MM.1S (cell line): Measurements from ENCODE around the gene HACD1.
"Not testable (repeated sequence)": the region's sequence is repeated elsewhere in the genome, so short reads cannot be mapped to it uniquely, and the experiment has no call there.

Experiments used
- DNase-seq: peaks from one replicate; pipeline ENCODE4 v3.0.0-alpha.2; 2015
- H2AFZ ChIP-seq: fragments of 300-600 bp; sonication (generic); 2 replicates; pipeline ENCODE4 v1.6.0; 2016; ENCODE audit warnings: antibody characterized with exemption, low read length
- H3F3A ChIP-seq: fragments of 300-600 bp; sonication (generic); 2 replicates; pipeline ENCODE4 v1.6.1; 2016; ENCODE audit warnings: mild to moderate bottlenecking, antibody characterized with exemption, low read length, moderate library complexity, mixed read lengths; ENCODE audit not compliant: insufficient read depth
- H3K27ac ChIP-seq: fragments of 300-600 bp; sonication (generic); 2 replicates; pipeline ENCODE4 v1.5.1; 2016; ENCODE audit warnings: mild to moderate bottlenecking, low read length
- H3K27me3 ChIP-seq: fragments of 300-600 bp; sonication (generic); replicated peaks from 2 replicates; pipeline ENCODE4 v1.6.0; 2016; ENCODE audit warnings: low read length; ENCODE audit not compliant: insufficient read depth
- H3K36me3 ChIP-seq: fragments of 300-600 bp; sonication (generic); replicated peaks from 2 replicates; pipeline ENCODE4 v1.6.1; 2016; ENCODE audit warnings: mild to moderate bottlenecking, low read length, mixed read lengths; ENCODE audit not compliant: insufficient read depth
- H3K4me1 ChIP-seq: fragments of 300-600 bp; sonication (generic); 2 replicates; pipeline ENCODE4 v1.6.1; 2016; ENCODE audit warnings: low read length, mixed read lengths
- H3K4me2 ChIP-seq: fragments of 300-600 bp; sonication (generic); 2 replicates; pipeline ENCODE4 v1.6.0; 2016; ENCODE audit warnings: low read depth, low read length
- H3K4me3 ChIP-seq: fragments of 300-600 bp; sonication (generic); 2 replicates; pipeline ENCODE4 v1.5.1; 2016; ENCODE audit warnings: low read length, mixed read lengths
- H3K79me2 ChIP-seq: fragments of 300-600 bp; sonication (generic); 2 replicates; pipeline ENCODE4 v1.6.1; 2016; ENCODE audit warnings: mixed run types, low read length, mixed read lengths
- H3K9ac ChIP-seq: fragments of 300-600 bp; sonication (generic); 2 replicates; pipeline ENCODE4 v1.6.1; 2016; ENCODE audit warnings: low read length, mixed read lengths
- H3K9me2 ChIP-seq: fragments of 300-600 bp; sonication (generic); replicated peaks from 2 replicates; pipeline ENCODE4 v1.6.1; 2016; ENCODE audit warnings: mild to moderate bottlenecking, low read length, mixed read lengths; ENCODE audit not compliant: insufficient read depth
- H3K9me3 ChIP-seq: fragments of 300-600 bp; sonication (generic); replicated peaks from 2 replicates; pipeline ENCODE4 v1.6.1; 2016; ENCODE audit warnings: mild to moderate bottlenecking, low read length, mixed read lengths; ENCODE audit not compliant: insufficient read depth
- H4K20me1 ChIP-seq: fragments of 300-600 bp; sonication (generic); 2 replicates; pipeline ENCODE4 v1.6.1; 2016; ENCODE audit warnings: mild to moderate bottlenecking, low read length, moderate library complexity, mixed read lengths; ENCODE audit not compliant: insufficient read depth
- EZH2 ChIP-seq: fragments of 300-600 bp; sonication (generic); optimal IDR thresholded peaks from 2 replicates; pipeline ENCODE3; 2017; ENCODE audit warnings: low read depth, mild to moderate bottlenecking, antibody characterized with exemption, low read length, mixed read lengths
- EZH2phosphoT487 ChIP-seq: fragments of 300-600 bp; sonication (generic); IDR thresholded peaks from 2 replicates; pipeline ENCODE4 v1.6.1; 2018; ENCODE audit warnings: antibody characterized with exemption, low read length
- TF ChIP-seq, protein P1 (sequence below): fragments of 300-600 bp; sonication (generic); IDR thresholded peaks from 2 replicates; pipeline ENCODE4 v1.5.1; 2016; ENCODE audit warnings: antibody characterized with exemption, low read length, mixed read lengths

The HACD1 gene

DNA sequence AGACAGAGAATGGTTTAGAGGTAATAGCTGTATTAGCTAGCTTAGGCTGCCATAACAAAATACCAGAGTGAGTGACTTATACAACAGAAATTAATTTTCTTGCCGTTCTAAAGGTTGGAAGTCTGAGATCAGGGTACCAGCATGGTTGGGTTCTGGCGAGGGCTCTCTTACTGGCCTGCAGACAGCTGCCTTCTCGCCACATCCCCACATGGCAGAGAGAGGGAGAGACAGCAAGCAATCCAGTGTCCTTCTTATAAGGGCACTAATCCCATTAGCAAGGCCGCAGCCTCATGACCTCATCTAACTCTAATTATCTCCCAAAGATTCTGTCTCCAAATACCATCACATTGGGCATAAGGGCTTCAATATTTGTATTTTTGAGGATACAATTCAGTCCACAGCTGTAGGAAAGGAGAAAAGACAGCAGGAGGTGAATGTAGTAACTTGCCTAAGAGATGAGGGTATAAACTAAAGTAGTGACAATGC is 23.2 kb upstream of the HACD1 start:
- peaks cover 4% of the 10 kb centered on the region; the same call in 1 of the 2 replicates for H3K4me1 ChIP-seq
- H4K20me1 ChIP-seq = no peaks in the 10 kb centered on the region
- H3K4me2 ChIP-seq = no peak overlapping the region
- H3K9me2 ChIP-seq = no peaks in the 10 kb centered on the region
- H3K79me2 ChIP-seq = peaks cover 28% of the 10 kb centered on the region
- no peaks in the 10 kb centered on the region for H3K9me3 ChIP-seq
- no peak overlapping the region for H3K27ac ChIP-seq
- DNase-seq = no peak
- no peak overlapping the region for H3K9ac ChIP-seq
- peaks cover 4% of the 10 kb centered on the region; the same call in 1 of the 2 replicates for H3F3A ChIP-seq
- TF ChIP-seq EZH2 (no peak), EZH2phosphoT487 (no peak)
- TF ChIP-seq, protein P1, sequence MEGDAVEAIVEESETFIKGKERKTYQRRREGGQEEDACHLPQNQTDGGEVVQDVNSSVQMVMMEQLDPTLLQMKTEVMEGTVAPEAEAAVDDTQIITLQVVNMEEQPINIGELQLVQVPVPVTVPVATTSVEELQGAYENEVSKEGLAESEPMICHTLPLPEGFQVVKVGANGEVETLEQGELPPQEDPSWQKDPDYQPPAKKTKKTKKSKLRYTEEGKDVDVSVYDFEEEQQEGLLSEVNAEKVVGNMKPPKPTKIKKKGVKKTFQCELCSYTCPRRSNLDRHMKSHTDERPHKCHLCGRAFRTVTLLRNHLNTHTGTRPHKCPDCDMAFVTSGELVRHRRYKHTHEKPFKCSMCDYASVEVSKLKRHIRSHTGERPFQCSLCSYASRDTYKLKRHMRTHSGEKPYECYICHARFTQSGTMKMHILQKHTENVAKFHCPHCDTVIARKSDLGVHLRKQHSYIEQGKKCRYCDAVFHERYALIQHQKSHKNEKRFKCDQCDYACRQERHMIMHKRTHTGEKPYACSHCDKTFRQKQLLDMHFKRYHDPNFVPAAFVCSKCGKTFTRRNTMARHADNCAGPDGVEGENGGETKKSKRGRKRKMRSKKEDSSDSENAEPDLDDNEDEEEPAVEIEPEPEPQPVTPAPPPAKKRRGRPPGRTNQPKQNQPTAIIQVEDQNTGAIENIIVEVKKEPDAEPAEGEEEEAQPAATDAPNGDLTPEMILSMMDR = no peak
- H3K27me3 ChIP-seq = no peaks in the 10 kb centered on the region
- no peak overlapping the region for H2AFZ ChIP-seq
- H3K36me3 ChIP-seq = no peaks in the 10 kb centered on the region
- no peak overlapping the region for H3K4me3 ChIP-seq

DNA sequence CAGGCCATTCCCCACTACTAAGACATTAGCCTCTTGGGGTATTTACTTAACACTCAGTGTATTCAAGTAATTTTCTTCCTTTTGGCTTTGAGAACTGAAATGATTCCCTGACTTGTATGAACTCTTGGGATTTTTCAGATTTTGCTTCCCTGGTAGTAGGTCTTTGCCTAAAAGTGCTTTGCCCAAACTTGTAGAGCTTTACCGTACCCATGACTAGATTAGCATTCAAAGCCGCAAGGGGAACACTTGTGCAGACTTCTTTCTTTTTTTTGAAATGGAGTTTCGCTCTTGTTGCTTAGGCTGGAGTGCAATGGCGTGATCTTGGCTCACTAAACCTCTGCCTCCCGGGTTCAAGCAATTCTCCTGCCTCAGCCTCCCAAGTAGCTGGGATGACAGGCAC is 20.7 kb upstream of the HACD1 start:
- Histone ChIP-seq H4K20me1 (no peaks in the 10 kb centered on the region), H3K9me3 (no peaks in the 10 kb centered on the region), H3K27me3 (no peaks in the 10 kb centered on the region), H3K9ac (no peak overlapping the region), H3K79me2 (peaks cover 6% of the 10 kb centered on the region), H3K4me1 (no peaks in the 10 kb centered on the region), H3K36me3 (no peaks in the 10 kb centered on the region), H3K9me2 (no peaks in the 10 kb centered on the region), H3K4me3 (no peak overlapping the region), H3F3A (no peaks in the 10 kb centered on the region), H3K4me2 (no peak overlapping the region), H3K27ac (no peak overlapping the region), H2AFZ (no peak overlapping the region)
- TF ChIP-seq, protein P1 = no peak
- no peak for DNase-seq

DNA sequence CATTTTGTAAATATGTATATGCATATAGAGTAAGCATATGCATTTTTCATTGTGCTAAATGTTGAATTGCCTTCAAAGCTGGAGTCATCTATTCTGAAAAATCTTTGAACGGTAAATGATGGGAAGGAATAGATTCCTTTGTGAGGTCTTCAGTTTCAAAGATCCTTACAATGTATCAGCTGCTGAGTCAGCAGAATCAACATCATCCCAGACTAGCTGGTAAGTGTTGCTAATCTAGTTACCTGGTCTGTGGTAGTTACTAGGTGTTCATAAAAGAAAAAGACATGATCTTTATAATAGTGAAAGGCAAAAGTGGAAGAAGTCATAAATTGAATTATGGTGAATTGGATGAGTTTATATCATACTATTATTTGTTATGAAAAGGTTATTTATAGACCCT is 16.2 kb upstream of the HACD1 start:
- Histone ChIP-seq H2AFZ (no peak overlapping the region), H3F3A (no peaks in the 10 kb centered on the region), H4K20me1 (no peaks in the 10 kb centered on the region), H3K27ac (no peak overlapping the region), H3K27me3 (no peaks in the 10 kb centered on the region), H3K9me3 (no peaks in the 10 kb centered on the region), H3K9me2 (no peaks in the 10 kb centered on the region), H3K4me2 (no peak overlapping the region), H3K9ac (no peak overlapping the region), H3K79me2 (no peaks in the 10 kb centered on the region), H3K4me1 (no peaks in the 10 kb centered on the region), H3K4me3 (no peak overlapping the region), H3K36me3 (no peaks in the 10 kb centered on the region)
- no peak for DNase-seq
- TF ChIP-seq, protein P1 = no peak
- no peak for TF ChIP-seq EZH2

DNA sequence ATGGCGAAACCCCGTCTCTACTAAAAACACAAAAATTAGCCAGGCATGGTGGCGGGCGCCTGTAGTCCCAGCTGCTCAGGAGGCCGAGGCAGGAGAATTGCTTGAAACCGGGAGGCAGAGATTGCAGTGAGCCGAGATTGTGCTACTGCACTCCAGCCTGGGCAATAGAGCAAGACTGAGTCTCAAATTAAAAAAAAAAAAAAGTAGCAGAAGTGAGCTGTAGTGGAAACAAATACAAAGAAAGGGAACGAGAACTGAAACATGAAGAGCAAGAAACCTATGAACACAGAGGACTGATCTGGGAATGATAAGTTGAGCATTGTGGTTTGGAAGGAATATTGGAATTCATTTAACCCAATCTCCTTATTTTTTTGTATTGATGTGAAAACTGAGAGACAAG is 15.4 kb upstream of the HACD1 start:
- H3K4me1 ChIP-seq, H3K9me2 ChIP-seq, H4K20me1 ChIP-seq, H3K79me2 ChIP-seq, H3F3A ChIP-seq, H3K9me3 ChIP-seq, H2AFZ ChIP-seq, H3K36me3 ChIP-seq, H3K4me3 ChIP-seq, H3K27ac ChIP-seq, DNase-seq, H3K4me2 ChIP-seq, H3K27me3 ChIP-seq, H3K9ac ChIP-seq: not testable (repeated sequence)
